Stimulated activated CD4-positive, alpha-beta T cell treated with anti-CD3 and anti-CD28 coated beads, Interleukin-15, amount 100 ng/mL, for 24 hours (primary cell): ENCODE data around the gene NFYA.

Experiments
- DNase-seq: peaks from one replicate; pipeline ENCODE4 v3.0.0-alpha.2; 2020

The NFYA gene

GRCh38 chr6:41072836-41073202 is at the start of gene NFYA:
TSS of gene NFYA (plus strand) at chr6:41072974. CDS start at chr6:41079090, 6,116 bp downstream.
- no peak for DNase-seq

DNA sequence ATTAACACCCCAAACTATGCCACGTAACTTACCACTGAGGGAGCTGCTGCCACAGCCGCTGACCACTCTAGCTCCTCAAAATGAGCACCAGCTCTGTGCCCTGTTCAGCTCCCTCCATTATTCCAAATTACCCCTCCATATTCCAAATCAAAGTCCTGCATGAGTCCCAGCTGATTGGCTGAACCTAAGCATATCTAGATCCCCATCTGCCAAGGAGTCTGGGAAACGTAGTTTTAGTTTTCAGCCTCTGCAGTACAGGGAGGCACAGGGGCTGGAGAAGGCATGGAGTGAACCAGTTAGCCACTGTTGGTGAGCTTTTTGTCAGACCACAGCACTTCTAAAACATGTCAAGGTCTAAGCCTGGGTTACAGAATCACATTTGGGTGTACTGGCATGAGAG is 49.7 kb upstream of the NFYA start:
- no peak for DNase-seq

DNA sequence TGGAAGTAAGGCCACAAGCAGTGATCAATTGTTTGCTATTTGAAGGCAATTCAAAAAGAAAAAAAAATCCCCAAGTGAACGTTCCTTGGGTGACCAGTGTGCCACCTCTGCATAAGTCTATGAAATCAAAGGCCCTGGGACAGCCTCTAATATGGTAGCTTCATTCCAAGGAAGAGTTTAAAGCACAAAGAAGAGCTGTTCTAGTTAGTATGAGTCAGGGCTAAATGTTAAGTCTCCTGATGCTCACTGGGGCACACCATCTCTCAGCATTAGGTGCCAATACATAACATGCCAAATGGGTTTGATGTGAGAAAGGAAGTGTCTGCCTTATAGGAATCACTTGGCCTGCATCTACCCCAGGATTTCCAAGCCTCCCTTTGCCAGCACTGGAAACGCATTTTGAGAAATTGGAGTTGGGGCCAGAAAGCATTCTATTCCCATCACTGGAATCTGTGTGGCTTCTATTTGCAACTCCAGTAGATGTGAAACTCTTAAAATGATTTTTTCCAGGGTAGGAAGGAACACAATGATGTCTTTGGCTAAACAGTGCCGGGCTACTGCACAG is 46.7 kb upstream of the NFYA start:
- no peak for DNase-seq

GRCh38 chr6:41027241-41027640 is 45.5 kb upstream of the NFYA start:
- no peak for DNase-seq

DNA sequence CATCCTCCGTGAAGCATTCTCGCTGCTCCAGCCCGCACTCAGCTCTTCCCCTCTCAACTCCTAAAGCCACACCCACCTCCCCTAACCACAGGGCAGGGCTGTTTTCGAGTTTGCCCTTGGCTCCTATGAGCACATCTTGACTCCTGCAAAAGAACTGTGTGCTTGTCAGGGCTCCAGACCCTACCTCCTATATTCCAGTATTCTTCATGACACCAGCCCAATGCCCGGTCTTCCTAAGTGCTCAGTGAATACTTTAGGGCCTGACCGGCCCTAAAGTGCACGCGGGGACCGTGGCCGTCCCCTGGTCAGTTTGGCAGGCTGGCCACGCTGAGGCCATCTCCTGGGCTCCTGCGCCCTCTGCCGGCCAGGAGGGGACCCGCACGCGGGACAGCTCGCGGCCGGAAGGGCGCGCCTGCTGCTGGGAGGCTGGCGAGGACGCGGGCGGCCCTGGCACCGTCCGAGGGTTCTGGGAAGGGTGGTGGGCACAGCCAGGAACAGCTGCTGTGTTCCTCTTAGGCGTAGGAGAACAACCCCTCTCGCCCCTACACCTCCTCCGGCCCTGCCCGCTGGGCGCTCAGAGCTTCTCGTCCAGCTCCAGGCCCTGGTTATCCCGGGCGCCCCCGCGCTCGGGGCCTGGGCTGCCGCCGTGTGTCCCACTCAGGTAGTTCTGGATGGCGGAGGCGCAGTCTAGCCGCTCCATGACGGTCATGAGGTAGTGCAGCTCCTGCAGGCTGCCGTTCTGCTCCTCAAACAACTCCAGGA is 44.8 kb upstream of the NFYA start:
- peak; percentile 82 for DNase-seq

DNA sequence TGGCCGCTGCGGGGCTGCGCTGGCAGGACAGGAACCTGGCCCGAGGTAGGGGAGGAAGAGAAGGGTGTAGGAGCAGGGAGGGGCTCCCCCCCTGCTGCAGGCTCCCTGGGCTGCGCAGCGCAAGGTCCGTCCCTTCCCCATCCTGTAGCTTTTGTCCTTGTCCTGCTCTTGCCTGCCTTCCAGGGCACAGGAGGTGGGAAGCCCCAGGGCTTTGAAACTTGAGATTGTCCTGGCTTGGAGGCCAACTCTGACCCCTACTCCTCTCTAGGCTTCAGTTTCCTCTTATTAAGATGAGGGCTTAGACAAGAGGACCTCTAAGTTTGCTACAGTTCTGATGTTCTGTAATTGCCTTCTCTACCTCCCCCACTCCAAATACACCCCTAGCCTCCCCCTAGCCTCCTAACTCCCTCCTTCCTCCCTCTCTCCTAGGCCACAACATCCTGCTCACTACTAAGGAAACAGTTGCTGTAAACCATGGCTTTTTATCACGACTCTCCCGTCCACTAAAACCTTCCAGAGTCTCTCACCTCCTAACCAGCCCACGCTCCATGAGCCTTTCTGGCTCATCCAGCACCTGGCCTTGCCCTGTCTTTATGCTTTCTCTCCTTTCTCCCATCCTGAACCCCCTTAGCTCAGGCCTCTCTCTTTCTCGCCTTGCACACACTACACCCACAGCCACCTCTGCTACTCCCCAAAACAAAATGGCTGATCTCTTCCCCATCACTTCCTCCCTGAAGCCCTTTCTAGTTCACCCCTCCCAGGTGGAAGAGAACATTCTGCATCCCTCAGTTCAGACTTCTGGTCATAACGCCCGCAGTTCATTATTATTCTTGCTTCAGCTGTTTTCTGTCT is 44.0 kb upstream of the NFYA start:
- DNase-seq = no peak

- DNase-seq = no peak
Measured at GRCh38 chr6:41032830-41033229, 39.9 kb upstream of the NFYA start.

GRCh38 chr6:41033776-41034175 is 39.0 kb upstream of the NFYA start:
- DNase-seq = no peak

- no peak for DNase-seq
Measured at GRCh38 chr6:41036186-41036585, 36.6 kb upstream of the NFYA start.

DNA sequence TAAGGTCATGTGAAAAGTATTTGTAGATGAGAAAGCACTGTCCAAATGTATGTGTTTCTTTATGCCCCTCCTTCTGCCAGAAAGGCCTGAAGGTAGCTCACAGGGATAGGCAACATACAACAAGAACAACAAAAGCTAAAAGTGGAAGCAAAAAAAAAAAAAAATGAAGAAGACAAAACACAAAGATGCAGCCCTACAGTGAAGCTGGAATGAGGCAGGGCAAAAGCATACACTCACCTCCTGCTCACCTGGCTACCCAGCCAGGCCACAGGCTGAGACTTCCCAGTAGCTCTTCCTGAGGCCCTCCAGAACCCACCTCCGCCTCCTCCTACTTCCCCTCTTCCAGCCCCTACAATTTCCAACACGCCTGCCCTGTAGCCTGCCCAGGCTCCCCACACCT is 36.2 kb upstream of the NFYA start:
- no peak for DNase-seq

- no peak for DNase-seq
Measured at GRCh38 chr6:41037107-41037900, 35.5 kb upstream of the NFYA start.

DNA sequence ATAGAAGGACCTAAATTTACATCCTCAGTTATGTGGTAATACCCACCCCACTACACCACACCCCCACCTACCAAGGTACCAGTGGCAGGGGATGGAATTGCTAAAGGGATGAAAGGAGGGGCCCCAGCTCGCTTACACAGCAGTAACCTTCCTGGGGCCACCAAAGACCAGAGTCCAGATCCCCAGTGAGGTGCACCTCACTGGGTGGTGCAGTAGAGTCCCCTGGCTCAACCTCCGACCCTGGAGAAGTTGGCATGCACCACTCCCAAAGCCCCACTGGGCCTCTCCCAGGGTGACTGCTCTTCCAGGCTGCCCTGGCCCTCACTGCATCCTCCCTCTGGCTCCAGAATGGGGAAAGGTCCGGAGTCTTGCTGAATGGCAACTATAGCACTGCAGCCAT is 34.6 kb upstream of the NFYA start:
- DNase-seq = no peak

- peak; percentile 72 for DNase-seq
Measured at GRCh38 chr6:41039060-41039998, 33.4 kb upstream of the NFYA start, which contains the start of gene UNC5CL. TSS of gene UNC5CL (minus strand) at chr6:41039221. CDS start at chr6:41035074, 4,147 bp downstream.

DNA sequence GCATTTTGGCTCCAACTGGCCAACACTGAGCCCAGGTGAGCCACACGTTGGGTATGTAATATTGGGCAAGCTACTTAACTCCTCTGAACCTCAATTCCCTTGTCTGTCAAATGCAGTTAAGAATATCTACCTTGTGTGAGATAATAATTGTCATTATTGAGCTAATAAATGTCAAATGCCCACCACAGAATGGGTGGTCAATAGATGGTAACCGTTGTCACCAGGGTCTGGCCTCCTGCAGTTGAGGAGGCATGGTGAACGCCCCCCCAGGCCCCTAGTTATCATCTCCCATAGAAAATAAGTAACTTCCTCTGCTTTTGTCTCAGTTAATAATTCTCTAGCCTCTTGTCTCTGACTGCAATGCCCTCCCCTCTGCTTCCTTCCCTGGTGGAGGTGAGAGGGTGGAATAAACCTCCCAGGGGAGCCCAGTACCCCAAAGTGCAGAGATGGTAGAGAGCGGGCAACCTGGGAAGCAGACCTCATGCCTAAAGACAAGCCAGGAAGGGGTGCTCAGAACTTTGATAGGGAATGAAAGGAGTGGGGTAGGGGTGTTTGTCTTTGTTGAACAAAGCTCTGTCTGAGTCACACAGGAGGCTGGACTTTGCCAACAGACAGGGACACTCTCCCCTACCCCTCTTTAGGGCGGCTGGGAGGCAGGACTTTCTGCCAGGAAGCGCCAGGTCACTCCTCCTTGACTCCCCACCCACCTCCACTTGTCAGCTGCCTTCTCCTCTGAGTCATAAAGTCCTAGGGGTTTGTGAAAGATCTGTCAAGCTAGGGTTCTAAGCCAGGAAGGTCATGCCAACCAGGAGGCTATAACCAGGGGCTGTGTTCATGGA is 32.5 kb upstream of the NFYA start:
- DNase-seq = peak; percentile 16

- no peak for DNase-seq
Measured at GRCh38 chr6:41040940-41041536, 31.7 kb upstream of the NFYA start.

- DNase-seq = no peak
Measured at GRCh38 chr6:41042226-41043055, 30.3 kb upstream of the NFYA start, which contains the start of gene TSPO2. TSS of gene TSPO2 (plus strand) at chr6:41042467. CDS start at chr6:41042986, 519 bp downstream.

DNA sequence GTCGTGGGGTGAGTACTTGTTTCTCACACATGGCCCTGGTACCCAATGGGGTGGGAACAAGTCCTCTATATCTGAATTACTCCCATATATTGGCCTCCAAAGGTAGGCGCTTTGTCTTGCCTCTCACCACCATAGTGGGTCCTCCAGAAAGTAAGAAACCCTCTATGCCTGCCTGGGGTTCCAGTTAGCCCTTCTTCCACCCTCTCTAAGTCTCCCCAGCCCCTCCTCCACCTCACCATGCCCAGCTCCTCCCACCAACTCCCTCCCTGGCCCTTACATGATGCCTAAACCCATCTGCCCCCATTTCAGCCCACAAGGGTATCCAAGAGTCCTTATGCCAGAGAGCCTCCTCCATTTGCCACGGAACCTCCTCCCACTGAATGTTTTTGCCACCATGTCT is 29.6 kb upstream of the NFYA start:
- no peak for DNase-seq

DNA sequence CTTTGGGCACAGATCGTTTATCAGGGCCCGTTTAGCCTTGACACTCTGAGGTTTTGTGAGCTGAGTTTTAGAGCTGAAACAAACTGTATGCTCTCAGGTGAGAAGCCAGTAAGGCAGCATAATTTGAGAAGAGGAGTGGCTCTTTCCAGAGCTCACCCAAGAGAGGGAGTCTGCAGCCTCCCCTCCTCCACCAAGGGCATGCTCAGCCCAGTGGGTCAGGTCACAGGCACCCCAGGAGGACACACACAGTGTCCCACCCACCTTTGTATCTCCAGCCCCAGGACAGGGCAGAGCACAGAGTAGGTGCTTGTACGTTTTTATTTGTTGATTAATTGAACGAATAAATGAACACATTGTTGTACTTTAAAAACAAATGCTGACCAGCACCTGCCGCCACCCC is 27.1 kb upstream of the NFYA start:
- no peak for DNase-seq

GRCh38 chr6:41046084-41046483 is 26.7 kb upstream of the NFYA start:
- no peak for DNase-seq
